ENCODE measurements around the gene MALAT1. TPM values are rescaled to one million over a fixed set of nuclear protein-coding genes. Genes with fewer than 3 reads are reported as not detected.

The MALAT1 gene
- total and polyA plus RNA-seq, 10 of the 15 experiments (the other 5 are each of a cell fraction or from before 2014, with no cell fraction given), result 448 to 8,160 (median 2,019) TPM

DNA sequence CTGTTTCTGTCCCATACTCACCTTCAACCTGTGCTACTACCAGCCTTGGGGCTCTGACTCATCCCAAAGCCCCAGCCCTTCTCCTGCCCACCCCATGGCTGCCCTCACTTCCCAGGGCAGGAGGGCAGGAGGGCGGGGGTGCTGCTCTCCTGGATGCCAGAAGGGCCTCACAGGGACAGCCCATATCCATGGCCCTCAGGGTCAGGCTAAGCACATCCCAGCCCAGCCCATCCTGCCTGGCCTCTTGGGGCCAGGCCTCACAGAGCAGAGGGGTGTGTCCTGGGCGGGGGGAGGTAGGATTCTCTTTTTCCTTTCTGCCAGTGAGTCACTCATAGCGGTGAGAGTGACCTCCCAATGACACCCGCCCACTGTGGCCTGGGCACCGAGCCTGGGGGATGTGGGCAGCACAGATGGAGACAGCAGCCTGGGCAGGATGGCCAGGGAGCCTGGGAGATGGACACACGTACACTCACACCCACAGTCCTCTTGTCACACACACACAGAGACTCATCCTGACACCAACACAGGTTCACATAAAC lies 56.9 kb downstream of the MALAT1 start (continued):
- no peak for TF ChIP-seq RELA (IDR thresholded peaks at IDR 0.05; ENCODE audit: borderline replicate concordance, partially characterized antibody)
- TF ChIP-seq EGR1 (IDR thresholded peaks at IDR 0.05; ENCODE audit: borderline replicate concordance in 1 of 2, low read depth in 2 of 2, low read length in 2 of 2), result no peak

Small RNAs within 50 kb of the gene (small RNA-seq; reads per million reads assigned to genes)
- gene RF01684, result not detected

Other genes with a start within 250 kb of the MALAT1 start
Only the 7 nearest of the 19 such genes appear.
- 13.6 and 14.0 TPM in 2 replicates for gene NEAT1, start 76.2 kb upstream of the MALAT1 start, total RNA-seq (2014; rRNA removed)
- gene NEAT1, start 76.2 kb upstream of the MALAT1 start, total RNA-seq (2014; rRNA removed; fragmentation: Illumina TruSeq; extraction: Trizol), result 40.5 and 44.2 TPM in 2 replicates
- gene NEAT1, start 76.2 kb upstream of the MALAT1 start, total RNA-seq (2021), result 174 and 225 TPM in 2 replicates
- 151 and 247 TPM in 2 replicates for gene NEAT1, start 76.2 kb upstream of the MALAT1 start, polyA plus RNA-seq (2011; rRNA removed)
- 167 and 254 TPM in 2 replicates for gene NEAT1, start 76.2 kb upstream of the MALAT1 start, polyA plus RNA-seq (2014; fragmentation: Illumina TruSeq; extraction: Trizol)
- 10 to 100 TPM; 24.3 to 98.2 TPM for gene NEAT1, start 76.2 kb upstream of the MALAT1 start, polyA plus RNA-seq (2014; fragmentation: Nextera tagmentation; extraction: Ambion mirVana)
- 314 and 328 TPM in 2 replicates for gene NEAT1, start 76.2 kb upstream of the MALAT1 start, polyA plus RNA-seq (2014; rRNA removed)
- gene NEAT1, start 76.2 kb upstream of the MALAT1 start, polyA plus RNA-seq (2016; fragmentation: Nextera tagmentation; extraction: Ambion mirVana), result 10 to 100 TPM; 27.7 to 28.3 TPM
- 75.1 and 82.7 TPM in 2 replicates for gene SCYL1, start 26.0 kb downstream of the MALAT1 start, total RNA-seq (2014; rRNA removed)
- 25.9 and 29.3 TPM in 2 replicates for gene SCYL1, start 26.0 kb downstream of the MALAT1 start, total RNA-seq (2014; rRNA removed; fragmentation: Illumina TruSeq; extraction: Trizol)
- 66.7 and 67.8 TPM in 2 replicates for gene SCYL1, start 26.0 kb downstream of the MALAT1 start, total RNA-seq (2021)
- gene SCYL1, start 26.0 kb downstream of the MALAT1 start, polyA plus RNA-seq (2011; rRNA removed), result 17.8 and 43.1 TPM in 2 replicates
- gene SCYL1, start 26.0 kb downstream of the MALAT1 start, polyA plus RNA-seq (2014; fragmentation: Illumina TruSeq; extraction: Trizol), result 6.9 and 32.5 TPM in 2 replicates
- gene SCYL1, start 26.0 kb downstream of the MALAT1 start, polyA plus RNA-seq (2014; fragmentation: Nextera tagmentation; extraction: Ambion mirVana), result 1 to 10 TPM in 1 of 2 experiments, under 1 TPM in 1; 0.80 to 6.3 TPM
- gene SCYL1, start 26.0 kb downstream of the MALAT1 start, polyA plus RNA-seq (2014; rRNA removed), result 68.0 and 74.6 TPM in 2 replicates
- 10 to 100 TPM; 59.2 to 65.4 TPM for gene SCYL1, start 26.0 kb downstream of the MALAT1 start, polyA plus RNA-seq (2016; fragmentation: Nextera tagmentation; extraction: Ambion mirVana)
- gene LTBP3, start 59.3 kb downstream of the MALAT1 start, total RNA-seq (2014; rRNA removed), result 8.5 and 9.0 TPM in 2 replicates
- gene LTBP3, start 59.3 kb downstream of the MALAT1 start, total RNA-seq (2014; rRNA removed; fragmentation: Illumina TruSeq; extraction: Trizol), result 1.2 and 2.2 TPM in 2 replicates
- gene LTBP3, start 59.3 kb downstream of the MALAT1 start, total RNA-seq (2021), result 8.0 and 9.0 TPM in 2 replicates
- 3.1 and 7.0 TPM in 2 replicates for gene LTBP3, start 59.3 kb downstream of the MALAT1 start, polyA plus RNA-seq (2011; rRNA removed)
- gene LTBP3, start 59.3 kb downstream of the MALAT1 start, polyA plus RNA-seq (2014; fragmentation: Illumina TruSeq; extraction: Trizol), result 1.00 and 2.3 TPM in 2 replicates
- gene LTBP3, start 59.3 kb downstream of the MALAT1 start, polyA plus RNA-seq (2014; fragmentation: Nextera tagmentation; extraction: Ambion mirVana), result not detected
- 12.2 and 14.7 TPM in 2 replicates for gene LTBP3, start 59.3 kb downstream of the MALAT1 start, polyA plus RNA-seq (2014; rRNA removed)
- gene LTBP3, start 59.3 kb downstream of the MALAT1 start, polyA plus RNA-seq (2016; fragmentation: Nextera tagmentation; extraction: Ambion mirVana), result 1 to 10 TPM; 4.0 to 5.5 TPM
- 71.3 and 77.0 TPM in 2 replicates for gene ZNRD2, start 71.4 kb downstream of the MALAT1 start, total RNA-seq (2014; rRNA removed)
- gene ZNRD2, start 71.4 kb downstream of the MALAT1 start, total RNA-seq (2014; rRNA removed; fragmentation: Illumina TruSeq; extraction: Trizol), result 20.0 and 24.8 TPM in 2 replicates
- 62.0 and 63.3 TPM in 2 replicates for gene ZNRD2, start 71.4 kb downstream of the MALAT1 start, total RNA-seq (2021)
- 13.4 and 32.2 TPM in 2 replicates for gene ZNRD2, start 71.4 kb downstream of the MALAT1 start, polyA plus RNA-seq (2011; rRNA removed)
- gene ZNRD2, start 71.4 kb downstream of the MALAT1 start, polyA plus RNA-seq (2014; fragmentation: Illumina TruSeq; extraction: Trizol), result 1.2 and 7.9 TPM in 2 replicates
- gene ZNRD2, start 71.4 kb downstream of the MALAT1 start, polyA plus RNA-seq (2014; fragmentation: Nextera tagmentation; extraction: Ambion mirVana), result 10 to 100 TPM; 14.8 to 48.7 TPM
- gene ZNRD2, start 71.4 kb downstream of the MALAT1 start, polyA plus RNA-seq (2014; rRNA removed), result 74.8 and 79.0 TPM in 2 replicates
- gene ZNRD2, start 71.4 kb downstream of the MALAT1 start, polyA plus RNA-seq (2016; fragmentation: Nextera tagmentation; extraction: Ambion mirVana), result 100 to 1,000 TPM; 107 to 111 TPM
- gene FAM89B, start 73.5 kb downstream of the MALAT1 start, total RNA-seq (2014; rRNA removed), result 26.2 and 32.0 TPM in 2 replicates
- 7.2 and 10.4 TPM in 2 replicates for gene FAM89B, start 73.5 kb downstream of the MALAT1 start, total RNA-seq (2014; rRNA removed; fragmentation: Illumina TruSeq; extraction: Trizol)
- 28.5 and 29.6 TPM in 2 replicates for gene FAM89B, start 73.5 kb downstream of the MALAT1 start, total RNA-seq (2021)
- gene FAM89B, start 73.5 kb downstream of the MALAT1 start, polyA plus RNA-seq (2011; rRNA removed), result 3.6 and 8.0 TPM in 2 replicates
- 0.74 and 9.1 TPM in 2 replicates for gene FAM89B, start 73.5 kb downstream of the MALAT1 start, polyA plus RNA-seq (2014; fragmentation: Illumina TruSeq; extraction: Trizol)
- gene FAM89B, start 73.5 kb downstream of the MALAT1 start, polyA plus RNA-seq (2014; fragmentation: Nextera tagmentation; extraction: Ambion mirVana), result 1 to 10 TPM in 1 of 2 experiments, under 1 TPM in 1; 0.34 to 2.2 TPM
- gene FAM89B, start 73.5 kb downstream of the MALAT1 start, polyA plus RNA-seq (2014; rRNA removed), result 36.7 and 50.7 TPM in 2 replicates
- gene FAM89B, start 73.5 kb downstream of the MALAT1 start, polyA plus RNA-seq (2016; fragmentation: Nextera tagmentation; extraction: Ambion mirVana), result 10 to 100 TPM in 1 of 2 experiments, 1 to 10 TPM in 1; 2.8 to 26.6 TPM
- gene EHBP1L1, start 77.0 kb downstream of the MALAT1 start, total RNA-seq (2014; rRNA removed), result 63.3 and 74.6 TPM in 2 replicates
- gene EHBP1L1, start 77.0 kb downstream of the MALAT1 start, total RNA-seq (2014; rRNA removed; fragmentation: Illumina TruSeq; extraction: Trizol), result 32.9 and 37.1 TPM in 2 replicates
- 90.7 and 92.7 TPM in 2 replicates for gene EHBP1L1, start 77.0 kb downstream of the MALAT1 start, total RNA-seq (2021)
- 21.5 and 28.4 TPM in 2 replicates for gene EHBP1L1, start 77.0 kb downstream of the MALAT1 start, polyA plus RNA-seq (2011; rRNA removed)
- gene EHBP1L1, start 77.0 kb downstream of the MALAT1 start, polyA plus RNA-seq (2014; fragmentation: Illumina TruSeq; extraction: Trizol), result 34.3 and 39.8 TPM in 2 replicates
- gene EHBP1L1, start 77.0 kb downstream of the MALAT1 start, polyA plus RNA-seq (2014; fragmentation: Nextera tagmentation; extraction: Ambion mirVana), result under 1 TPM; 0.06 to 0.09 TPM
- gene EHBP1L1, start 77.0 kb downstream of the MALAT1 start, polyA plus RNA-seq (2014; rRNA removed), result 99.4 and 117 TPM in 2 replicates
- 10 to 100 TPM; 15.5 to 18.9 TPM for gene EHBP1L1, start 77.0 kb downstream of the MALAT1 start, polyA plus RNA-seq (2016; fragmentation: Nextera tagmentation; extraction: Ambion mirVana)
- gene KCNK7, start 96.8 kb downstream of the MALAT1 start, total RNA-seq (2014; rRNA removed), result 0.16 and 0.23 TPM in 2 replicates
- not detected in 2 replicates for gene KCNK7, start 96.8 kb downstream of the MALAT1 start, total RNA-seq (2014; rRNA removed; fragmentation: Illumina TruSeq; extraction: Trizol)
- 0.29 and 0.54 TPM in 2 replicates for gene KCNK7, start 96.8 kb downstream of the MALAT1 start, total RNA-seq (2021)
- gene KCNK7, start 96.8 kb downstream of the MALAT1 start, polyA plus RNA-seq (2011; rRNA removed), result not detected in 2 replicates
- not detected in 2 replicates for gene KCNK7, start 96.8 kb downstream of the MALAT1 start, polyA plus RNA-seq (2014; fragmentation: Illumina TruSeq; extraction: Trizol)
- gene KCNK7, start 96.8 kb downstream of the MALAT1 start, polyA plus RNA-seq (2014; fragmentation: Nextera tagmentation; extraction: Ambion mirVana), result under 1 TPM in 1 of 2 experiments, not detected in 1; 0.11 TPM
- gene KCNK7, start 96.8 kb downstream of the MALAT1 start, polyA plus RNA-seq (2014; rRNA removed), result 0.15 TPM in 1 of 2 replicates, not detected in the other
- not detected for gene KCNK7, start 96.8 kb downstream of the MALAT1 start, polyA plus RNA-seq (2016; fragmentation: Nextera tagmentation; extraction: Ambion mirVana)

Data from GM12878 (cell line).